GM21367 (cell line): ENCODE results near the gene ZNF436.

ENCODE experiments used
- ATAC-seq: cut with Tn5 transposase; IDR thresholded peaks from one replicate; pipeline ENCODE4 v1.9.1; 2021; ENCODE audit not compliant: unreplicated experiment

Gene ZNF436

GRCh38 chr1:23367791-23368561 lies 1.7 kb downstream of the ZNF436 start:
- peak; percentile 80 for ATAC-seq

- no peak for ATAC-seq
Measured at GRCh38 chr1:23367451-23367790, 2.2 kb downstream of the ZNF436 start.

GRCh38 chr1:23366598-23366997 lies 3.0 kb downstream of the ZNF436 start:
- ATAC-seq: no peak

GRCh38 chr1:23366146-23366545 lies 3.5 kb downstream of the ZNF436 start:
- no peak for ATAC-seq

- no peak for ATAC-seq
Measured at GRCh38 chr1:23362218-23362713, 7.4 kb downstream of the ZNF436 start.

GRCh38 chr1:23358310-23358875 lies 11.2 kb downstream of the ZNF436 start:
- no peak for ATAC-seq

- no peak for ATAC-seq
Measured at GRCh38 chr1:23357138-23357908, 12.3 kb downstream of the ZNF436 start.

- no peak for ATAC-seq
Measured at GRCh38 chr1:23356471-23357137, 13.0 kb downstream of the ZNF436 start.

- no peak for ATAC-seq
Measured at GRCh38 chr1:23354245-23354644, 15.4 kb downstream of the ZNF436 start.

GRCh38 chr1:23352096-23352695 lies 17.4 kb downstream of the ZNF436 start:
- no peak for ATAC-seq

- ATAC-seq: no peak
Measured at GRCh38 chr1:23345920-23346319, 23.7 kb downstream of the ZNF436 start.

- ATAC-seq: no peak
Measured at GRCh38 chr1:23344987-23345472, 24.6 kb downstream of the ZNF436 start.

- peak; percentile 90 for ATAC-seq
Measured at GRCh38 chr1:23344111-23344986, 25.3 kb downstream of the ZNF436 start, which contains the start of gene HNRNPR. TSS of gene HNRNPR (minus strand) at chr1:23344284. CDS start at chr1:23341008, 3,276 bp downstream.

GRCh38 chr1:23343221-23344110 lies 26.2 kb downstream of the ZNF436 start:
- peak; percentile 18 for ATAC-seq

- no peak for ATAC-seq
Measured at GRCh38 chr1:23341931-23342692, 27.5 kb downstream of the ZNF436 start.

- no peak for ATAC-seq
Measured at GRCh38 chr1:23339632-23340031, 30.0 kb downstream of the ZNF436 start.

GRCh38 chr1:23337869-23338268 lies 31.8 kb downstream of the ZNF436 start:
- ATAC-seq: no peak

GRCh38 chr1:23331713-23332112 lies 37.9 kb downstream of the ZNF436 start:
- ATAC-seq: no peak
